GM19324 (cell line): ENCODE measurements around the gene UQCRC2.
A peak's percentile ranks its signal among the peaks of the same experiment; 100 is the strongest.
"Not testable (repeated sequence)": the region's sequence is repeated elsewhere in the genome, so short reads cannot be mapped to it uniquely, and the experiment has no call there.

Experiments
- ATAC-seq: cut with Tn5 transposase; IDR thresholded peaks from one replicate; pipeline ENCODE4 v1.9.1; 2021; ENCODE audit warnings: mild to moderate bottlenecking, moderate library complexity; ENCODE audit not compliant: unreplicated experiment, low FRiP score

UQCRC2 gene

GRCh38 chr16:22007509-22008214, 54.5 kb downstream of the UQCRC2 start, which contains the start of gene MOSMO:
Gene MOSMO, plus strand, starts transcription at chr16:22008111. Its CDS starts 191 bp downstream, at chr16:22008302.
- peak; percentile 50 for ATAC-seq

DNA sequence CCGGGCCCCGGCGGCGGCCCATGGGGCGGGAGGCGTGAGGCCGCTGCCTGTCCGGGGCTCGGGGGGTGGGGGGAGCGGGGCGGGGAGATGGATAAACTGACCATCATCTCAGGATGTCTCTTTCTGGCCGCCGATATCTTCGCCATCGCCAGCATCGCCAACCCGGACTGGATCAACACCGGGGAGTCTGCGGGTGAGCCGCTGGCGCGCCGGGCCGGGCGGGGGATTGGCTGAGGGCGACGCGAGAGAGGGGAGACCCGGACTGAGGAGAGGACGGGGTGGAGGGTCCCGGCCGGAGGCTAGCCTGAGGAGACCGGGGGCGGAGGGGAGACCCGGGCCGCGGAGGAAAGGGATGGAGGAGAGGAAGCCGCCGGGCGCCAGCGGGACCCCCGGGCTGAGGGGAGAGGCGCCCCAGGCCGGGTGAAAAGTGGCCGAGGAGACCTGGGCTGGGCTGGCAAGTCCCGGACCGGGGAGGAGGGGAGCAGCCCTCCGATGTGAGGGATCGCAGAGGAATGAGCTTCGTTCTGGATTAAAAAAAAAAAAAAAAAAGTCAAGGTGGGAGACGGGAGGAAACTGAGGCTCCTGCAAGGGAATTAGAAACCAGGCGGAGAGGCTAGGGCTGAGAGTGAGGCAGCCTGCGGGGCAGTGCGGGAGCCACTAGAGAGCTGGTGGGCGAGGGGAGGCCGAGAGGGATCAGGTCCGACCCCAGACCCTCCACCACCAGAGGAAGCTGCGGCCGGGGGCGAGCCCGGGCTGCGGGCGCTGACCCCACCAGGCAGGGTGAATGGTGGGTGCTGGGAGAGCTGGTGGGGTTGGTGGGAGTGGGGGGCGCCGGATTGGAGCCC, 55.3 kb downstream of the UQCRC2 start:
- ATAC-seq = peak; percentile 24

DNA sequence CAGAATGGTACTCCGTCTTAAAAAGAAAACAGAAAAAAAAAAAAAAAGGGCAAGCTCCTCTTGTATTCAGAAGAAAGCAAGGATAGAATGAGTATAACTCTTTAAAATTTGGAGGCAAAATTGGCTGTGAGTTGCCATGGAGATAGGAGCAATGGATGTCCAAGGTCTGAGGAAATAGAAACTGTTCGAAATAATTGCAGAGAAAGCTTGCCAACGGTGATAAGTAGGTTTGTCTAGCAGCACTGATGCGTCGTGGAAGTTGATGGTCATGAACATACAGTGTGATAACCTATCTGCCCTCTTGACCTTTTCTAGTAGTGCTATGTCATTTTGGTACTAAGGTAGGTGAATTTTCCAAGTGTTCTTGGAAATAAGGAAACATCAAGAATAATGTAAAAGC, 57.7 kb downstream of the UQCRC2 start:
- ATAC-seq = no peak

- no peak for ATAC-seq
Observed at GRCh38 chr16:22012241-22012640, 59.1 kb downstream of the UQCRC2 start.

DNA sequence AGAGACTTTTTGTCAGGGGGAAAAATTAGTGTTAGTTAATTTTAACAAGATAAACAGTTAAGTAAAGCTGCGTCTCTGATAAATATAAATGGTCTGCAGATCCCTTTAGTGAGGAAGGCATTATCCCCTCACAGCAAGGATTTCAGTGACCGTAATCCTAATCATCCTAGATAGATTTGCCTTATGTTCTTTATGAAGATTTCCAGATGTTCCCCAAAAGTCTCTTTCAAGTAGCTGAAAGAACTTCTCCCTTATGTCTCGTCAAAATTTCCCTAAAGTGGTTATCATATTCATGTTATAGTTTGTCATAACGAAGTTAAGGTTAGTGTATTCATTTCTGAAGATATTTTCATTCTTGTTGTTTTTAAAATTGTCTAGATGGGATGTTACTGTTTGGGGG, 60.3 kb downstream of the UQCRC2 start:
- no peak for ATAC-seq

- peak; percentile 46 for ATAC-seq
Observed at GRCh38 chr16:22014271-22014873, 61.2 kb downstream of the UQCRC2 start.

- no peak for ATAC-seq
Observed at GRCh38 chr16:22016927-22017326, 63.8 kb downstream of the UQCRC2 start.

GRCh38 chr16:22018559-22018958, 65.4 kb downstream of the UQCRC2 start:
- ATAC-seq = no peak

DNA sequence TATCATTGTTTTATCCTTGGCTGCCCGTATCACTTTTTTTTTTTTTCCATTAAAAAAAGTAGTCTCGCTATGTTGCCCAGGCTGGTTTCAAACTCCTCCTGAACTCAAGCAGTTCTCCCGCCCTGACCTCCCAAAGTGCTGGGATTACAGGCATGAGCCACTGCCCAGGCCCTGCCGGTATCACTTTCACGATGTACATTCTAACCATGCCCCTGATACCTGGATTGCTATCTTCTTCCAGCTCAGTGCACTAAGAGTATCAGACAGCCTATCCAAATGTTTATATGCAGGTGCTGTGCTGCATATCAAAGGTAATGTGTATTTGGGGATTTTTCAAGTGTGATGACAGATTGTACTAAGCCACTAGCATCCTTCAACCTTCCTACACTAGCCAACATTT, 69.0 kb downstream of the UQCRC2 start:
- no peak for ATAC-seq

- no peak for ATAC-seq
Observed at GRCh38 chr16:22023505-22023904, 70.3 kb downstream of the UQCRC2 start.

- ATAC-seq = not testable (repeated sequence)
Observed at GRCh38 chr16:22024785-22025184, 71.6 kb downstream of the UQCRC2 start.

GRCh38 chr16:22027633-22028032, 74.5 kb downstream of the UQCRC2 start:
- ATAC-seq = no peak

DNA sequence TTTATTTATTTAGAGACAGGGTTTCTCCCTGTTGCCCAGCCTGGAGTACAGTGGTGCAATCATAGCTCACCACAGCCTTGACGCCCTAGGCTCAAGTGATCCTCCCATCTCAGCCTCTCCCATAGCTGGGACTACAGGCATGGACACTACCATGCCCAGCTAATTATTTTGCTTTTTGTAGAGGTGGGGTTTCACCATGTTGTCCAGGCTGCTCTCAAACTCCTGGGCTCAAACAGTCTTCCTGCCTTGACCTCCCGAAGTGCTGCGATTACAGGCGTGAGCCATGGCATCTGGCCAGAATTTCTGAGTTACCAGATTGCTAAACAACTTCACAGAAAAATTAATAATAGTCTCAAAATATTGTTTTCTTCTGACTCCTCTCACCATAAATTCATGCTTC, 76.5 kb downstream of the UQCRC2 start:
- no peak for ATAC-seq

GRCh38 chr16:22030087-22030812, 77.1 kb downstream of the UQCRC2 start:
- no peak for ATAC-seq

DNA sequence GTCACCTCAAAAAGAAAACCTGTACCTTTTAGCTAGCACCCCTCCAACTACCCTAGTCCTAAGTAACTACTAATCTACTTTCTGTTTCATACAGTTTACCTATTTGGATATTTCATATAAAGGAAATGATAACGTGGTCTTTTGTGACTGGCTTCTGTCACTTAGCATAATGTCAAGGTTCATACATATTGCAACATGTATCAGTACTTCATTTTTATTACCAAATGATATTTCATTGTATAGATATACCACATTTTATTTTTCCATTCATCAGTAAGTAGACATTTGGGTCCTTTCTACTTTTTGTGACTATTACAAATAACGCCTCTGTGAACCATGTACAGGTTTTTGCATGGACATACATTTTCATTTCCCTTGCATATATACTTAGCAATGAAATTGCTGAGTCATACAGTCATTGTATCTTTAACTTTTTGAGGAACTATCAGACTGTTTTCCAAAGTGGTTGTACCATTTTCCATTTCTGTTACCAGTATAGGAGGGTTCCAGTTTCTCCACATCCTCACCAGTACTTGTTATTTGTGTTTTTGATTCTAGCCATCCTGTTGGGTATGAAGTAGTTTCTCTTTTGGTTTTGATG, 78.4 kb downstream of the UQCRC2 start:
- ATAC-seq = no peak
